Osteocyte (in vitro differentiated cells): ENCODE results near the gene ZIC4. TPM values are rescaled to one million over a fixed set of nuclear protein-coding genes. Genes with fewer than 3 reads are reported as not detected.
A peak's percentile ranks its signal among the peaks of the same experiment; 100 is the strongest.

Source experiments
- DNase-seq: peaks from one replicate; pipeline ENCODE4 v3.0.0; 2021; ENCODE audit warnings: mixed read lengths; ENCODE audit not compliant: unreplicated experiment; ENCODE audit errors: extremely low spot score
- H3K27ac Mint-ChIP-seq: one replicate; pipeline ENCODE4 v1.8.0; 2021; ENCODE audit warnings: mild to moderate bottlenecking, mixed read lengths; ENCODE audit not compliant: unreplicated experiment
- H3K27me3 Mint-ChIP-seq: one replicate; pipeline ENCODE4 v1.8.0; 2021; ENCODE audit warnings: mixed read lengths; ENCODE audit not compliant: unreplicated experiment
- H3K36me3 Mint-ChIP-seq: one replicate; pipeline ENCODE4 v1.8.0; 2021; ENCODE audit warnings: mixed read lengths; ENCODE audit not compliant: unreplicated experiment
- H3K4me1 Mint-ChIP-seq: one replicate; pipeline ENCODE4 v1.8.0; 2021; ENCODE audit warnings: mixed read lengths; ENCODE audit not compliant: unreplicated experiment
- H3K4me3 Mint-ChIP-seq: one replicate; pipeline ENCODE4 v1.8.0; 2021; ENCODE audit warnings: mild to moderate bottlenecking, moderate library complexity, mixed read lengths; ENCODE audit not compliant: unreplicated experiment
- H3K9me3 Mint-ChIP-seq: one replicate; pipeline ENCODE4 v1.8.0; 2021; ENCODE audit warnings: mixed read lengths; ENCODE audit not compliant: unreplicated experiment
- total RNA-seq: library from RNA; stranded (reverse); gene quantifications from 2 replicates; pipeline ENCODE4 v1.2.1, GENCODE V29; 2021
- TF ChIP-seq, protein P1 (sequence below): fragments of 200-600 bp; sonication (generic); IDR thresholded peaks from 2 replicates; pipeline ENCODE4 v1.5.0; 2021; ENCODE audit warnings: antibody characterized with exemption, mild to moderate bottlenecking, moderate library complexity

ZIC4 gene
- total RNA-seq, 1 donor from 2014 or later, result 8.8 TPM

DNA sequence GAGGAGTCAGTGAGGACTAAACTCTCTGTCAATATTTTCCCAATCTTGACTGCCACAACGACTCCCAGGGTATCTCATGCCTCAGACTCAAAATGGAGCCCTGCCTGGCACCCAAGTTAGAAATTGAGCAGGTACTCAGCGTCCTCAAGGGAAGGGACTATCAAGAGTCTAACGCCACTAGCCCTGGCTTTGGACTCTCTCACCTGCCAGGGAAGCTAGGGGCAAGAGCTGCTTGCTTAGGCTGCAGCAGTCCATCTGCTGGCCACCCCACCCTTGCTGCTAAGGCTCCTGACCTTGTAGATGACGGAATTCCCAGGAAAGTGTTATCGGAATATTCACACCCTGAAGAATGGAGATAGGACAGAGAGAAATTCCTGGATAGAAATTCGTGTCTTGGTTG lies 33.0 kb downstream of the ZIC4 start:
- TF ChIP-seq, protein P1, sequence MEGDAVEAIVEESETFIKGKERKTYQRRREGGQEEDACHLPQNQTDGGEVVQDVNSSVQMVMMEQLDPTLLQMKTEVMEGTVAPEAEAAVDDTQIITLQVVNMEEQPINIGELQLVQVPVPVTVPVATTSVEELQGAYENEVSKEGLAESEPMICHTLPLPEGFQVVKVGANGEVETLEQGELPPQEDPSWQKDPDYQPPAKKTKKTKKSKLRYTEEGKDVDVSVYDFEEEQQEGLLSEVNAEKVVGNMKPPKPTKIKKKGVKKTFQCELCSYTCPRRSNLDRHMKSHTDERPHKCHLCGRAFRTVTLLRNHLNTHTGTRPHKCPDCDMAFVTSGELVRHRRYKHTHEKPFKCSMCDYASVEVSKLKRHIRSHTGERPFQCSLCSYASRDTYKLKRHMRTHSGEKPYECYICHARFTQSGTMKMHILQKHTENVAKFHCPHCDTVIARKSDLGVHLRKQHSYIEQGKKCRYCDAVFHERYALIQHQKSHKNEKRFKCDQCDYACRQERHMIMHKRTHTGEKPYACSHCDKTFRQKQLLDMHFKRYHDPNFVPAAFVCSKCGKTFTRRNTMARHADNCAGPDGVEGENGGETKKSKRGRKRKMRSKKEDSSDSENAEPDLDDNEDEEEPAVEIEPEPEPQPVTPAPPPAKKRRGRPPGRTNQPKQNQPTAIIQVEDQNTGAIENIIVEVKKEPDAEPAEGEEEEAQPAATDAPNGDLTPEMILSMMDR, result no peak
- DNase-seq, result no peak
- H3K4me3 Mint-ChIP-seq, result no peak overlapping the region
- H3K27ac Mint-ChIP-seq, result no peak overlapping the region
- H3K36me3 Mint-ChIP-seq, result peaks cover 2% of the 10 kb centered on the region
- H3K27me3 Mint-ChIP-seq, result peaks cover 71% of the 10 kb centered on the region
- H3K4me1 Mint-ChIP-seq, result peaks cover 24% of the 10 kb centered on the region
- no peaks in the 10 kb centered on the region for H3K9me3 Mint-ChIP-seq

DNA sequence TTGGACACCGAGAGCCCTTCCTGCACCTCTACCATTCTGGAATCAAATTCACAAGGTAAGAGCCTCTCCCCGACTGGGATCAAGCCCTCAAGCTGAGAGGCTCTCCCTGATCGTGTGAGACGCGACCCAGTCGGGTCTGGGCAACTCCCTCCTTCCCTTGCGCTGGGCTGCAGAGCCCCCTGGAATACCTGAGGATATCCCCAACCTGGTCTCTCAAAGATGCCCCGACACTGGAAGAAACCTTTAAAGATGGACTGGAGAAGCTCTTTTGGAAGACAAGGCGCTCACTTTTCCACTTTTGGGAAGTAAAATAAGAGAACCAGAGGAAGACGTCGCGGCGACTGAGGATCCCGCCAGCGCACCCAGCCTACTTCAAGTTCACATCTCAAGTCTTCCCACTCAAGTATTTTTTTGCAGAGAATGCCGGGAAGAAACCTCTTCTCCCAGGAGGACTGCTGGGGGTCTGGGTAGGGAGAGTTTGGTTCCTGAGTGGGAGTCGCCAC lies 33.8 kb downstream of the ZIC4 start:
- Mint-ChIP-seq H3K27ac (no peak overlapping the region), H3K4me1 (peaks cover 24% of the 10 kb centered on the region), H3K36me3 (peaks cover 2% of the 10 kb centered on the region), H3K9me3 (no peaks in the 10 kb centered on the region), H3K27me3 (peaks cover 73% of the 10 kb centered on the region), H3K4me3 (no peak overlapping the region)
- no peak for DNase-seq
- TF ChIP-seq, protein P1, result no peak

DNA sequence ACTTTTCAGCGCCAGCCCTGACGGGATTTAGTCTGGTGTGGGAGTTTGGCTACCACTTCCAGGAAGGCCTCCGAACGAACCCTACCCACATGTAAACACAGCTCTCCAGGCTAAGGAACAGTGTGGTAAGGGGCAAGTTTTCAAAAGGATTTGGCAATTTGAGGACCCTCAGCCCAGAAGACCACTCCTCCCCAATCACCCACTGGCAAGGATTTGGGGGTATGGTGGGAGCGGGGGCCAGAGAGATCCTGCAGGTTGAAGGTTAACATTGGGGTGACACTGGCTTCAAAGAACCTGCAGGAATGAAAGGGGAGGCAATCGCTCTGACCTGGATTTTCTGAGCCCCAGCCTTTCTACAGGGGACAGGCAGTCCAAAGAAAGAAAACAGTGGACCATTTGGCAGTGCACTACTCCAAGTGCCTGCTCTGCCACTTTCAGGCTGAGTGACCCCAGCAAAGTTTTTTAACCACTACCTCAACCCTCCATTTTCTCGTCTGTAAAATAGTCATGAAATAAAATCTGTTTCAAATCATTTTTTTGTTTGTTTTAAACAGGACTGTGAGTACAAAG lies 34.5 kb downstream of the ZIC4 start:
- Mint-ChIP-seq H3K36me3 (peaks cover 2% of the 10 kb centered on the region), H3K4me3 (no peak overlapping the region), H3K27me3 (peaks cover 72% of the 10 kb centered on the region), H3K4me1 (peaks cover 24% of the 10 kb centered on the region), H3K27ac (no peak overlapping the region), H3K9me3 (no peaks in the 10 kb centered on the region)
- TF ChIP-seq, protein P1, result no peak
- no peak for DNase-seq

DNA sequence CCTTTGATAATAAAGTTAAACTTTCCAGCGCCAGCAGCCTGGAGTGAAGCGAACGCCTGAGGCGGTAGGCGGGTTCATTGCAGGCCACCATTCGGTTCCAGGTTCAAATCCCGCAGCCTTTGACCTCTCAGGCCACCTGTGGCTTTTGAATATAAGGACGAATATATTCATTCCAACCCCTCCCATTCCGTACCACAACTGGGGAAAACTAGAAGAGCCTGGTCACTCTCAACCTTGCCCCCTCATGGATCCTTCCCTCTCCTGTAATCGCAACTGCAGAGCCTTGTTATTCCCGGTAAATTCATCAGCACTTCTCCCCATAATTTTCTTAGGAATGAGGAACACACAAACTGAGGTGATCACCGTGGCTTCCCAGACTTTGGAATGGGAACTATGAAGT lies 35.2 kb downstream of the ZIC4 start:
- no peaks in the 10 kb centered on the region for H3K9me3 Mint-ChIP-seq
- H3K36me3 Mint-ChIP-seq, result peaks cover 2% of the 10 kb centered on the region
- DNase-seq, result no peak
- no peak overlapping the region for H3K27ac Mint-ChIP-seq
- TF ChIP-seq, protein P1, result no peak
- peaks cover 24% of the 10 kb centered on the region for H3K4me1 Mint-ChIP-seq
- no peak overlapping the region for H3K4me3 Mint-ChIP-seq
- H3K27me3 Mint-ChIP-seq, result peaks cover 77% of the 10 kb centered on the region

DNA sequence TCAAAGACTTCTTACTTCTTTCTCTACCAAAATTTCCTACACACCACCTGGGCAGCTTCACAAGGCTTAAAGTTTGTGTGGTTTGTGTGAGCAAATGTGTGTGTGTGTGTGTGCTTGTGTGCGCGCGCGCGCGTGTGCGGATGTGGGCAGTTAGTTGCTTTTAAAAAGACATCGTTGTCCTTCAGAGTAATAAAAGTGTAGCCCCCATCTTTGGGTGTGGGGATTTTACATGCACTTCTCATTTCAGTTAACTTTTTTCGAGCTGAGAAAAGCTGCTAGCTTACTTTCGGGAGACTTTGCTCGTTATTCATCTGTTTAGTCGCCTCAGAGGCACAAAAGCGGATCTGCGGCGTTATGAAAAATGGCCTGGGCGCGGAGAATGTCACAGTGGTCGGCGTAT lies 36.0 kb downstream of the ZIC4 start:
- H3K9me3 Mint-ChIP-seq, result no peaks in the 10 kb centered on the region
- peak overlapping the region; percentile 75 for H3K4me3 Mint-ChIP-seq
- no peak for DNase-seq
- H3K27me3 Mint-ChIP-seq, result peaks cover 85% of the 10 kb centered on the region
- H3K4me1 Mint-ChIP-seq, result peaks cover 24% of the 10 kb centered on the region
- H3K27ac Mint-ChIP-seq, result no peak overlapping the region
- TF ChIP-seq, protein P1, result no peak
- peaks cover 2% of the 10 kb centered on the region for H3K36me3 Mint-ChIP-seq
